H4 (cell line): Measurements from ENCODE around the gene CRAMP1. TPM values are rescaled to one million over a fixed set of nuclear protein-coding genes. Genes with fewer than 3 reads are reported as not detected.

Experiments
- DNase-seq: peaks from one replicate; pipeline ENCODE4 v3.0.0-alpha.2; 2015; ENCODE audit warnings: low spot score
- total RNA-seq: library from RNA; depleted of rRNA; stranded (reverse); fragments of >200 nt; shearing (Covaris generic); gene quantifications from 2 replicates; pipeline ENCODE4 v1.2.3, GENCODE V29; 2014

The CRAMP1 gene
- total RNA-seq, 1 experiment from 2014 or later = 3.1 TPM

- DNase-seq = no peak
Measured at GRCh38 chr16:1655909-1656807, 44.0 kb downstream of the CRAMP1 start.

- DNase-seq = no peak
Measured at GRCh38 chr16:1656808-1657617, 44.9 kb downstream of the CRAMP1 start.

GRCh38 chr16:1657841-1658240 is 45.7 kb downstream of the CRAMP1 start:
- DNase-seq = no peak

- no peak for DNase-seq
Measured at GRCh38 chr16:1659031-1659430, 46.9 kb downstream of the CRAMP1 start.

- DNase-seq = no peak
Measured at GRCh38 chr16:1661826-1662225, 49.7 kb downstream of the CRAMP1 start.

- DNase-seq = no peak
Measured at GRCh38 chr16:1662543-1662942, 50.4 kb downstream of the CRAMP1 start.

GRCh38 chr16:1665829-1666228 is 53.7 kb downstream of the CRAMP1 start:
- no peak for DNase-seq

GRCh38 chr16:1666316-1666715 is 54.2 kb downstream of the CRAMP1 start:
- no peak for DNase-seq

- DNase-seq = no peak
Measured at GRCh38 chr16:1667271-1667670, 55.1 kb downstream of the CRAMP1 start.

- no peak for DNase-seq
Measured at GRCh38 chr16:1667916-1668315, 55.8 kb downstream of the CRAMP1 start.

- DNase-seq = no peak
Measured at GRCh38 chr16:1668612-1669319, 56.6 kb downstream of the CRAMP1 start.

- DNase-seq = no peak
Measured at GRCh38 chr16:1669698-1670097, 57.5 kb downstream of the CRAMP1 start.

GRCh38 chr16:1670371-1670770 is 58.2 kb downstream of the CRAMP1 start:
- DNase-seq = no peak

- DNase-seq = no peak
Measured at GRCh38 chr16:1670866-1671265, 58.7 kb downstream of the CRAMP1 start.

- DNase-seq = no peak
Measured at GRCh38 chr16:1673424-1674151, 61.4 kb downstream of the CRAMP1 start.

GRCh38 chr16:1674306-1674705 is 62.1 kb downstream of the CRAMP1 start:
- DNase-seq = no peak

GRCh38 chr16:1674751-1675664 is 62.8 kb downstream of the CRAMP1 start:
- no peak for DNase-seq

GRCh38 chr16:1676661-1677060 is 64.5 kb downstream of the CRAMP1 start:
- no peak for DNase-seq

- no peak for DNase-seq
Measured at GRCh38 chr16:1677339-1677738, 65.2 kb downstream of the CRAMP1 start.

GRCh38 chr16:1677942-1678499 is 65.9 kb downstream of the CRAMP1 start, which contains the start of gene JPT2:
TSS of gene JPT2 (plus strand) at chr16:1678279. CDS start at chr16:1678313, 34 bp downstream.
- peak; percentile 94 for DNase-seq
